Measurements from ENCODE around the gene ACER3.

DNA sequence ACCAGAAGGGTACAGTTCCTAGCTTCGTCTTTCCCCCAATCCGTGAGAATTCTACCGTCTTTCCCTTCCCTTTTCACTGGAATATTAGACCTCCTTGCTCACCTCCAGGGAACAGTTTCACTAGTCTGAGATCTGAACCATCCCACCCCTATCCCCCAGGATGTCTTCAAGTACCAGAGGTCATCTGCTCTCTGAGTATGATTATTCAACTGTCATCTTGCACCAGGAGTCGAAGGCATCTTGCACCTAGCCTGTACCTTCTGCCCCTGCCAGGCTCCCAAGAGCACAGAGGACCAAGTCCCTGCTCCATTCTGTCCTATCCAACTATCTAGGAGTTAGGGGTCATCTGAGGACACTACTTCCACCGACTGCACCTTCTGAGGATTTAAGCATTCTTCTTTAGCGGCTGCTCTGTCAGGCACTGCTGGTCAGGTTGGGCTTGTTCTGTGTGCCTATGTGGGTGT, 804 bp downstream of the ACER3 start:
- no peak for TF ChIP-seq POLR2A (IDR thresholded peaks at IDR 0.05)
- TF ChIP-seq, protein P1, sequence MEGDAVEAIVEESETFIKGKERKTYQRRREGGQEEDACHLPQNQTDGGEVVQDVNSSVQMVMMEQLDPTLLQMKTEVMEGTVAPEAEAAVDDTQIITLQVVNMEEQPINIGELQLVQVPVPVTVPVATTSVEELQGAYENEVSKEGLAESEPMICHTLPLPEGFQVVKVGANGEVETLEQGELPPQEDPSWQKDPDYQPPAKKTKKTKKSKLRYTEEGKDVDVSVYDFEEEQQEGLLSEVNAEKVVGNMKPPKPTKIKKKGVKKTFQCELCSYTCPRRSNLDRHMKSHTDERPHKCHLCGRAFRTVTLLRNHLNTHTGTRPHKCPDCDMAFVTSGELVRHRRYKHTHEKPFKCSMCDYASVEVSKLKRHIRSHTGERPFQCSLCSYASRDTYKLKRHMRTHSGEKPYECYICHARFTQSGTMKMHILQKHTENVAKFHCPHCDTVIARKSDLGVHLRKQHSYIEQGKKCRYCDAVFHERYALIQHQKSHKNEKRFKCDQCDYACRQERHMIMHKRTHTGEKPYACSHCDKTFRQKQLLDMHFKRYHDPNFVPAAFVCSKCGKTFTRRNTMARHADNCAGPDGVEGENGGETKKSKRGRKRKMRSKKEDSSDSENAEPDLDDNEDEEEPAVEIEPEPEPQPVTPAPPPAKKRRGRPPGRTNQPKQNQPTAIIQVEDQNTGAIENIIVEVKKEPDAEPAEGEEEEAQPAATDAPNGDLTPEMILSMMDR (IDR thresholded peaks at IDR 0.05) = no peak
